ENCODE data around the gene ASB10. TPM values are rescaled to one million over a fixed set of nuclear protein-coding genes. Genes with fewer than 3 reads are reported as not detected.

The ASB10 gene
- total RNA-seq, 1 experiment from 2014 or later = not detected

DNA sequence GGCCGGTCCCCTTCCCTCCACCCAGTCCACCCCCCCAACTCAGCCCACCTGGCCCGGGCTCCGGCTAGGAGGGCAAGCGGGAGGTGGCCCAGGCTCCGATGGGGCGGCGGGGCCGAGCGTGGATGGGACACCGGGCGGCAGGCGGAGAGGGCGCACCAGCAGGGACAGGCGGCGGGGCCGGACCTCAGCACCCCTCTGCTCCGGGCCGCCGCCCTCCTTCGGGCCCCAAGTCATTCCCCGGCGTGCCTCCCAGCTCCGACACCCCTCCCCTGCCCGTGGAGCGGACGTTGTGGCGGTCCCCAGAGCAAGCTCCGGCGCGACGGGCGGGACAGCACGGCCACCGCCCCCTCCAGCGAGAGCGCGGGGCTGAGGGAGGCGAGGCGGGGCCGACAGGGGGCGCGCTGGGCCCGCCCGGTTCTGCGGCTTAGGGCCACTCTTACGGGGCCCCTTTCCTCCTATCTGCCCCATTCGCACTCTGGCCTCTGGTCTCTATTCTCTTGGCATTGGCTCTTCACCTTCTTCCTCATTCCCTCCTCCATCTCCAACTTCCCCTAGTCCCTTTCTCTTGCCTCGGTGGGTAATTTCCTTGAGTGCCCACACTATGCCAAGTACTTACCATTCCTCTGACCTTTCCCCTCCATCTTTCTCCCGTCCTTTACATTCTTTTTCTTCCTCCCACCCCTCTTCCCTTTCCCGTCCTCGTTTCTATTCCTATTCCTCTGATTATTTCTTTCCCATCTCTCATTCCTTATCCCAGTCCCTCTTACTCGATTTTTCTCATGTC, 18.9 kb downstream of the ASB10 start:
- peak; percentile 26 for DNase-seq (ENCODE audit: extremely low read depth, low read depth)

DNA sequence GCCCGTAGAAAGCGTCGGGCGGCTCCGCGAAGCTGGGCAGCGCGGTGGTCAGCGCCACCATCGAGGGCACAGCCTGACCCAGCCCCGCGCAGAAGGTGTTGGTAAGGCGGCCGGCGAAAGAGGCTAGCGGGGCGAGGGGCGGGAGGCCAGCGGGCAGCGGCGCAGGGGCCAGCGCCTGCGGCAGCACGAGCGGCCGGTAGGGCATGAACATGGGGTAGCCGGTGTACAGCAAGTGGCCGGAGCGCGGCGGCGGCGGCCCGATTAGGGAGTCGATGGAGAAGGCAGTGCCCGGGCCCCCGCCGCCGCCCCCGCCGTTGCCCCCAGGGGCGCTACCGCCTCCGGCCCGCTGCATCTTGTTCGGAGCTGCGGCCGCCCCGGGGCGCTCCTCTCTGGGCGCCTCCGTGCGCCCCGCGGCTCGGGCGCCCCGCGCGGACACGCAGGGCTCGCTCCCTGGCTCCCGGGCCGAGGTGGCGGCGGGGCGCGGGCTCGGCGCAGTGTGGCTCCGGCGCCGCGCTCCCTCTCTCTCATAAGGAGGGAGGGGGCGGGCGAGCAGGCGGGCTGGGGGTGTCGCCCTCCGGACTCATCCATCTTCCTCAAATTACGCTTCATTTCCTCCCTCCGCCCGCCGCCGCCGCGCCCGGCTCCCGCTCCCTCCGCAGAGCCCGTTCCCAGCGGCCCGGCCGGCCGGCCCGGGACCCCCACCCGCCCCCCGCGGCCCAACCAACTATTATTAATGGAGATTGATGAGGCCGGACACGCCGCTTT, 19.7 kb downstream of the ASB10 start, which contains the start of gene GBX1:
Gene GBX1 (minus strand): TSS at position 498 of the 765 bp plus-strand sequence. CDS start 146 bp downstream, at position 352.
- no peak for DNase-seq (ENCODE audit: extremely low read depth, low read depth)

DNA sequence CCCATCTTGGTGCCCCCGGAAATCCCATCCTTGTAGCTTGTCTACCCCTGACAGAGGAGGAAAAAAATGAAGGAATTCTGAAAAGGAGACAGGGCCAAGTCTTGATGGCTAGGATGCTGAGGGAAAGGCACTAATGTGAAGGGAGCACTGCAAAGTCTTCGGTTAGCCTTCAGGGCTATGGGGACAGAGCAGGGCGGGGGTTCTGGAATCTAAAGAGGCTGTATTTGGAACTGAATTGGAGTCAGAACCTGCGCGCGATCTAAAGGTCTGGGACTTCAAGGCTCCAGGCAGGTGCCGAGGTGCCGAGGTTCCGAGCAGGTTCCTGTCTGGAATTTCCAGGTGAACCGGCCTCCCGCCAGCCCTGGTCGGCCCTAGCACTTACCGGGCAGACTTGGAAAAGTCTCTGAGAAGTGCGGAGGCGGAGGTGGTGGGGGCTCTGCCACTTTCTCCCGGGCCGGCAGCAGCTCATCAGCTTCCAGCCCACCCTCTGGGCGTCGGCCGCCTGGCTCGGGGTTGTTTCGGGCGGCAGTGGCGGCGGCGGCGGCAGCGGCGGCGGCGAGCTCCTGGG, 20.3 kb downstream of the ASB10 start:
- DNase-seq (ENCODE audit: extremely low read depth, low read depth) = no peak

DNA sequence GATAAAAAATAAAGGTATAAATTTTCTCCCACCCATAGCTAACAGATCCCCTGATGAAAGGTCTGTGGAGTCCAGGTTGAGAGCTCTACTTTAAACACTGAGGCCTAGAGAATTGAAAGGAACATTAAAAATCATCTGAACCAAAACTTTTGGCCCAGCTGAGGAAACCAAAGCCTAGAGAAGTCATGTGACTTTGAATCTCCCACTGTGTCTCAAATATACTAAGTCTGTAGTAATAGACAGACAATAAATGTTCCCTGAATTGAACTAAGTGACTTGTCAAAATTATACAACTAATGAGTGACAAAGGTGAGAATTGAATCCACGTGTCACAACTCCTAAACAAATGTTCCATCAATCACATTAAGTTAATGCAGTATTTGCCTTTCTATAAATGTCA, 25.3 kb downstream of the ASB10 start:
- no peak for DNase-seq (ENCODE audit: extremely low read depth, low read depth)

DNA sequence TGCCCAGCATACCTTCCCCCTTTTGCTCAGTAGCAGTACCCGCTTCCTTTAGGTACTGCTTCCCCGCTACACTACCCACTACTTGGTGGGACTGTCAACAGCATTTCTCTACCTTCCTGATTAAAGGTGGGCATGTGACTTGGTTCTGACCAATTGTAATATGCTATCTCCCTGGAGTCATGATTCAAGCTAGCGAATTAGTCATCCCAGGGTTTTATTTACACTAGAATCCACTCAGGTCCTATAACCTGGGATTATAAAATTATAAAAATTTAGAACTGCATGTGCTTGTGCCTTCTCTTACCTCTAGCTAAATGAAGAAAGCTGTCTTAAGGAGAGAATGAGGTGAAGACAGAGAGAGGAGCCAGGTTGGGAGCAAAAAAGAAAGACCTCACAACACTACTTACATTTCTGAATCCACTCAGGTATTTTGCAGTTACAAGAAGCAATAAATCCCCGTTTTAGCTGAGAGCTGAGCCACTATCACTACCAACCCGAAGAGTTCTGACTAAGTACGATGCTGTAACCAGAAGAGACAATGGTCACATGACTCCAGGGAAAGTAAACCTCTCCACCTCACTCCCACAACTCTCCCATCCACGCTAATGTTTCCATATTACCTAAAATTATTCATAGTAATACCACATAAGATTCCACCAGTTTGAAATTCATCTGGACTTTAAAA, 29.3 kb downstream of the ASB10 start:
- no peak for DNase-seq (ENCODE audit: extremely low read depth, low read depth)

DNA sequence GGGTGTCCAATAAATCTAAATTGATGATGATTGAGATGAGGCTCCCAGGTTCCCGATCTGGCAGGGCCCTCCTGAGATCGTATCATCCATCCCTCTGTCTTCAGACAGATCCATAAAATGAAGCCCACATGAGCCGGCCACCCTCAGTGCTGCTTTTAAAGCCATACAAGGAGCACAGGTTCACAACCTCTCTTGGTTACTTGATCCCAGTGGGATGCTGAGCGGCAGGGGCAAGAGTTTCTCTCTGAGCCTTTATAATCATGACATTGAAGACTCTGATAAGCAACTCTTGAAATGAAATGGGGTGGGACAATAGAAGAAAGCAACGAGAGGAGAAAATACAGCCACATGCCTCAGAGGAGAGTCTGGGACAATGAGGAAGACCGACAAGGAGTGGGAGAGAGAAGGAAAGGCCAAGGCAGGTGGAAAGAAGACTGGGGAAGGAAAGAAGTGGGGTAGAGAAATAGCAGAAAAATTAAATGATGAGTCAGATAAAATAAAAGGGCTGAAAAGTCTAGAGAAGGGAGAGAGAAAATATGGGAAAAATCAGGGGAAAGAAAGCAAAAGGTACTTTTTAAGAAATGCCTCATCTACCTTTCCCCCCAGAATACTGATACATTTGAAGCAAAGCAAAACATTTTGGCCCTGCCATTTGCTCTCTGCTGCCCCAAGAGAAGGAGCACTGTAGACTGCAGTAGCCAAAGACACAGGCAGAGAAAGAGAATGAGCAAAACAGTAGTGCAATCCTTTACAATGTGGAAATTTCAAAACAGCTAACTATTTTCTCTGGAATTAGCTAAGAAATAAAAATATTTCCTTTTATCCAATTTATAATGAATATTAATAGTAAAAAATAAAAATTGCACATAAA, 34.2 kb downstream of the ASB10 start:
- DNase-seq (ENCODE audit: extremely low read depth, low read depth) = no peak

DNA sequence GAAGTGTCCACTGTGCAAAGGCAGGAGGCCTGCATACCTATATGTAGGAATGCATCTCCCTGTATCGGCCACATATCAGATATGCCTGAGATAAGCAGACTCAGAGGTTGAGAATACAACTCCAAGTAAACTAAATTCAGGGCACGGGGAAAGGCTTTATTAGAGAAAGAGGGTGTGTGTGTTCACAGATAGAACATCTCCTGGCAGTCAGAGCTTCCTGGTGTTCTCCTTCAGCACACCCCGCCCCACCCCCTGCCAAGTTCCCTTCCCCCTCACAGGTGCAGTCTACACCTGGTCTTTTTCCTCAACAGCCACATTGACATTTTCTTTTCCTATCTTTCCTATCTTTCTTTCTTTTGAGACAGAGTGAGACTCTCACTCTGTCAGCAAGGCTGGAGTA, 36.7 kb downstream of the ASB10 start:
- no peak for DNase-seq (ENCODE audit: extremely low read depth, low read depth)

DNA sequence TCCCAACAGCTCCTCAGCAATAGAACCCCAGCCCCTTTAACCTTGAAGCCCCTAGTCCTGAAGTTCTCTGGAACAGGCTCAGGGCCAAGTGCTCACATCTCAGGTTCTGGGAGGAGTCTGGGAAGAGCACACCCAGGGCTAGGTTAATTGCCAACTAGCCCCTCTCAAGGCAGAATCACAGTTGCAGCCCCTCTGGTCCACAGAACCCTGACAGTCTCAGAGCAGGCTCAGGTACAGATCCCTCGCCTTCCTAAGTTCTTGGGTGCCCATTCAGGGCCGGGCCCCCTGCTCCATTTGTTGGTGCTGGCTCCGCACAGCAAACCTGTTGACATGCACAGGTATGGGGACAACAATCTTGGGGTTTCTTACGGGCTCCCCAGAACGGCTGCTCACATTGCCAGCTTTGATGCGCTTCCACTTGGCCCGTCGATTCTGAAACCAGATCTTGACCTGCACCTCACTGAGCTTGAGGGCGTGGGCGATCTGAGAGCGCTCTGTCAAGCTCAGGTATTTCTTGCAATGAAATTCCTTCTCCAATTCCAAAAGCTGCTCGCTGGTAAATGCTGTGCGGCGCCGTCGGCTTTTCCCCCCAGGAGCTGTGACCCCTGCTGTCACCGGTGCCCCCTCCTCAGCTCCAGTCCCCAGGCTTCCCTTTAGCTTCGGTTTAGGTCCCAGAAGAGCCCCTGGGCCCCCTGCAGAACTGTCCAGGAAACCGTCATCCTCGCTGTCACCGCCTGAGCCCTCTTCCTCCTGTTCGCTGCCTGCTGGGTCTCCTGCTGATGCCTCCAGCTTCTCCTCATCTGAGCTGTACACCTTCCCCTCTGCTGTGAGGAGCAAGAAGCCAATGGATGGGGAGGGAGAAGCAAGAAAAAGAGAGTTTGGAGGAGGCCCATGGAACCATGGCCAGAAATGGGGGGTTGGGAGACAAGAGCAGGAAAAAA, 38.5 kb downstream of the ASB10 start:
- no peak for DNase-seq (ENCODE audit: extremely low read depth, low read depth)

DNA sequence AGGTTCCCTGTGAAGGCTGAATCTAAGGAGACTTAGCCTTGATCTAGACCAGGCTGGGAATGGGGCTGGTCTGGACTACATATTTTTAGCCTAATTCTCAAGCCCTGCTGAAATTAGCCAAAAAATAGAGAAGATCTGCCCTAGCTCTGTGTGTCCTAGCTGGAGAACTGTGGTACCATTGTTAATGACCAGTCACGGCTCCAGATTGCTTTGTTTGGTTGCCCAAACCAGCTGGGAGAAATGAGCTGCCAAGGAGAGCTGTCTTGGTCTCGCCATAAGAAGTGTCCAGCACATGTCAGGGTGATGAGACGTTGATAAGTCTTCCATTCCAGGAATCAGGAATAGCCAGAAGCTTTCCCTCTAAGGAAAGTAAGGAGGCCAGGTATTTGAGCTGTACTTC, 40.3 kb downstream of the ASB10 start:
- no peak for DNase-seq (ENCODE audit: extremely low read depth, low read depth)

DNA sequence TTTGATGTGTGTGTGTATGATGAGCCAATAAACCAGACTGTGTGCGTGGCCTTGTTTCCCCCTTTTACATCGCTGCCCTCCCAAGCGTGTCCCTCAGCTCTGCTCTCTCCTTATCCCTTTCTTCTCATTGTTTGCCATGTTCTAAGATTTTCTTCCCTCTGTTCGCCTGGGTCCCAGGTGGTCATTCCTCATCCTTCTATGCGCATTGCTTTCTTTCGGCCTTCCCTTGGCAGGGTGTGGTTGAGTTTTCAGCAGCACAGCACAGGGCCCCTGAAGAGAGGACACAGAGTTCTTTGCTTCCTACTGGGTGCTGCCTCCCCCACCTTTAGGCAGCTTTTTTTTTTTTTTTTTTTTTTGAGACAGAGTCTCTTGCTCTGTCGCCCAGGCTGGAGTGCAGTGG, 42.7 kb downstream of the ASB10 start:
- DNase-seq (ENCODE audit: extremely low read depth, low read depth) = no peak

DNA sequence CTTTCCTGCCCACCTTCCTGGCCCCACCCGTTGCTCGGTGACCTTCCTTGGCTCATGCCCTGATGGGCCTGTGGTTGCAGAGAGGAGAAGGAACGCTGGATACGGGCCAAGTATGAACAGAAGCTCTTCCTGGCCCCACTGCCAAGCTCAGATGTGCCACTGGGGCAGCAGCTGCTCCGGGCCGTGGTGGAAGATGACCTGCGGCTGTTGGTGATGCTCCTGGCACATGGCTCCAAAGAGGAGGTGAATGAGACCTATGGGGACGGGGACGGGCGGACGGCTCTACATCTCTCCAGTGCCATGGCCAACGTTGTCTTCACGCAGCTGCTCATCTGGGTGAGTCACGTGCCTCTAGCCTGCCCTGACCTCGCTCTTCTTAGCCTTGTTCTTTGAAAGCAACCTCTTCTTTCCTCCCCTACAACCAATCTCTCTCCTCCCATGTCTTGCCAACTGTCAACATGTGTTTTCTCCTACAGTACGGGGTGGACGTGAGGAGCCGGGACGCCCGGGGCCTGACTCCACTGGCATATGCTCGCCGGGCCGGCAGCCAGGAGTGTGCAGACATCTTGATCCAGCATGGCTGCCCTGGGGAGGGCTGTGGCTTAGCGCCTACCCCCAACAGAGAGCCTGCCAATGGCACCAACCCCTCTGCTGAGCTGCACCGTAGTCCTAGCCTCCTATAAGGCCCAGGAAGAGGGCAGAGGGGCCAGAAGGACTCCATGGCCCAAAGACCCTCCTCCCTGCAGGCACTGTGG, 43.6 kb downstream of the ASB10 start:
- no peak for DNase-seq (ENCODE audit: extremely low read depth, low read depth)

DNA sequence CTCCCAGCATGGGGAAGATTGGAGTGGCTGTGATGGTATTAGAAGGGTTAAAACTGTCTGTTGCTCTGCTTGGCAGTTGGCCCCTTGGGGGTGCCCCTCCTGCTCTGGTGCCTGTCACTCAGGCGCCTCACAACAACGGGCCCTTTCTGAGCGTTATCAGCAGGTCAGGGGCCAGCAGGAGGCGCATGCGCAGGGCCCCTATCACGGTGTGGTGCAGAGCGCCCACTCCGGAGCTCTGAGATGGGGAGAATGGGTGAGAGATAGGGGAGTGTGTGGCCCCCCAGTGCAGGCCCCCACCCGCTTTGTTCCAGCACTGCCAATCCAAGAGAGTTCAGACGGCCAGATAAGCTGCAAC, 44.4 kb downstream of the ASB10 start:
- no peak for DNase-seq (ENCODE audit: extremely low read depth, low read depth)

DNA sequence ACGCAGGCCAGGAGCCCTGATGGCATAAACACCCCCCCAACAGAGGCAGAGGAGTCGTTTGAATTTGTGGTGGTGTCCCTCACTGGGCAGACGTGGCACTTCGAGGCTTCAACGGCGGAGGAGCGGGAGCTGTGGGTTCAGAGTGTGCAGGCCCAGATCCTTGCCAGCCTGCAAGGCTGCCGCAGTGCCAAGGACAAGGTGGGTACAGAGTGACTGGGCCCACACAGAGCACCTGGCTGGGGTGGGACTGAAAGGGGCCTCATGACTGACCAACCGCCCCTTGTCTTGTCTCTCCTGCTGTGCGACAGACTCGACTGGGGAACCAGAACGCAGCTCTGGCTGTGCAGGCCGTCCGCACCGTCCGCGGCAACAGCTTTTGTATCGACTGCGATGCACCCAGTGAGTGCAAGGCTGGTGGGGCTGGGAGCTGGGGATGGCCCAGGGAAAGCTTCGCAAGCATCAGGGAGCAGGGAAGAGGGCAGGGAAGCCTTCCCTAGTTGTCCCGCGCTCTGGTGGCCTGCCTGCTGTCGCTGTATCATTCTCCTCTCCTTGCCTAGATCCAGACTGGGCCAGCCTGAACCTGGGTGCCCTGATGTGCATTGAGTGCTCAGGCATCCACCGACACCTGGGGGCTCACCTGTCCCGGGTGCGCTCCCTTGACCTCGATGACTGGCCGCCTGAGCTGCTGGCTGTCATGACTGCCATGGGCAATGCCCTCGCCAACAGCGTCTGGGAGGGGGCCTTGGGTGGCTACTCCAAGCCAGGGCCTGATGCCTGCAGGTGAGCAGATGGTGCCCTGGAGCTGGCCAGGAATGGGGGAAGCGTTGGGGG, 45.0 kb downstream of the ASB10 start:
- DNase-seq (ENCODE audit: extremely low read depth, low read depth) = no peak

DNA sequence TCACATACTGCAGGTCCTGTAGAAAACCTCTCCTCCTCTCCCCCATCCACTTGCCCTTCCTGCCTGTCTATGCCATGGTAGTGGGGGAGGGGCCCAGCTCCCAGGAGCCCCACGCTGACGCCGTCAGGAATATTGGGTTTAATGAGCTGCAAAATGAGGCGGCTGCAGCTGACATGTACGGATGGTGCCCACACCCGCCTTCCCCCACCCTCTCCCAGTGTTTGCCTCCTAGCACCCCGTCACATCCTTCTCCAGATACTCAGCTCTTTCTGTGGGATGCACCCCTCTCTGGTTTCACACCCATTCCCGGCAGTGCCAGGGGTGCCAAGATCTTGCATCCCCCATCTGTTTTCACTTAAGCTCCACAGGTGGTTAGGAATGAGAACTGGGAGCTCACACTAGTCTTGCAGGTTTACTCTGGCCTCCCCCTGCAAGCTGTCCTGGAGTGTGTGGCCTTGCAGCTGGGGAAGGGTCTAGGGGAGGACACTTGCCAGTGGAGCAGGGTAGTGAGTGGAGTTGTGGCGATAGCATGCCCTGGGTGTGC, 45.7 kb downstream of the ASB10 start:
- no peak for DNase-seq (ENCODE audit: extremely low read depth, low read depth)

DNA sequence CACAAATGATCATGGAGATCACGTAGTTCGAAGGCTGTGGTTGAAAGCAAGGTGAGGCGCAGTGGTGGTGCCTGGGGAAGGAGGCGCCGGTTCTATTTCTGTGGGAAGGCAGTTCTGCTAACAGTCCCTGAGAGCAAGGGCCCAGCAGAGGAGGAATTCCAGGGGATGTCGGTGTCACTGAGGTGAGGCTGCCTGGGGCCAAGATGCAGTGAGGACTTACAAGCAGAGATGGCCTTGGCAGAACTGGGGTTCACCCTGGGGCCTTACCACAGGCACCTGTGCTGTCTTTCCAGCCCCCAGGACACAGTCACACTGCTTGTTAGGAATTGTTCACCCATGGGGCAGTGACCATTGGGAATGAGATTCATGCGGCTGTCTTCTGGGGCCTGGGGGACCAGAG, 46.2 kb downstream of the ASB10 start:
- DNase-seq (ENCODE audit: extremely low read depth, low read depth) = no peak

DNA sequence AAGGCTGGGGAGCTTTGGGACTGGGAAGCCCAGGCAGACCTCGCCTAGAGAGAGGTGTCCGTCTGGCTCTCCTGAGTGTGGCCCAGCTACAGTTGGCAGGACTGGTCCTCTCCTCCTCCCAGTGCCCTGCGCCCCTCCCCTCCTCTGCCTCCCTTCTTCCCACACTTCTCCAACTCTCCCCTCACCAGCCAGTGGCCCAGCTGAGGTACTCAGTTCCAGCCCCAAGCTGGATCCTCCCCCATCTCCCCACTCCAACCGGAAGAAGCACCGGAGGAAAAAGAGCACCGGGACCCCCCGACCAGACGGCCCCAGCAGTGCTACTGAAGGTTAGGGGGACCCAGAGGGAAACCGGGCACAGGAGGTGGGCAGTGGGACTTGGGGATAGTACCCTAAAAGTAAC, 47.3 kb downstream of the ASB10 start:
- no peak for DNase-seq (ENCODE audit: extremely low read depth, low read depth)

DNA sequence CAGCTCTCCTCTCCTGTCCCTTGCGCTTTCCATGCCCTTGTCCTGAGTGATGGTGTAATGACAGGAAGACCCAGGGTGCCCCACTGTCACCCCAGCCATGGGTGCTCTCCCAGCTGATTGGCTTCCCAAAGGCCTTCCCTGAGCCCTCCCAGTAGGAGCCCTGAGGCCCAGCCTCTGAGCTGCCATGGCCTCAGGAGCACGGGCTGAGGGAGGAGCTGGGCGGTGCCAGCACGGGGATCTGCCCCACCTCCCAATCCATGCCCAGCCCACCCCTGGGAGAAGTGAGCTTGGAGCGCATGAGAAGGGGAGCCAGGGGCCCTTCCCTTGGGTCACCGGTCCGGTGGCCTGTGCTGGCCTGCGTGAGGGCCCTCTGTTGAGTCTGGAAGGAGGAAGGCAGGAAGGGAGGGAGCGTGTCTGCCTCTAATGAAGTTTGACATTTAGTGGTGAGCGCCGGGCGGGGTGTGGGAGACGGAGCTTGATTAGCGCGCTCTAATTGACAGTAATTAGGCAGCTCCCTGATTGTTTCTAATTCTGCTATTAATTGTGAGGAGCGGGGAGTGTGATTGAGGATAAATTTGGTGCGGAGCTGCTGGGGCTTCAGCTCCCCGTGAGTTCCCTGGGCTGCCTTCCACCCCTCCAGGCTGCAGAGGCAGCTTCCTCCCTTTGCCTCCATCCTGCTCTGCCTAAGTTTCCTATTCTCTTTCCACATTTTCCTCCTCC, 47.8 kb downstream of the ASB10 start:
- DNase-seq (ENCODE audit: extremely low read depth, low read depth) = no peak
